ENCODE data around the gene GPR183. TPM values are rescaled to one million over a fixed set of nuclear protein-coding genes. Genes with fewer than 3 reads are reported as not detected.

The GPR183 gene
- total and polyA plus RNA-seq, 2 of the 8 experiments (the other 6 are each of a cell fraction or from before 2014, with no cell fraction given): not detected

GRCh38 chr13:99339230-99339721 lies 32.1 kb upstream of the GPR183 start (continued):
- no peak for TF ChIP-seq SP1 (IDR thresholded peaks at IDR 0.05; ENCODE audit: low read depth, low read length)
